GM10248 (cell line): ENCODE data around the gene ECE1.

ENCODE experiments used
- CTCF ChIA-PET: fragments of 300-600 bp; sonication (Branson Sonifier 250); formaldehyde crosslinking; extraction: SDS; loops from one replicate; lab custom pipeline; 2021; ENCODE audit warnings: antibody characterized with exemption; lab: Yijun Ruan, JAX
- POLR2A ChIA-PET: fragments of 350-650 bp; sonication (Branson Sonifier 250); formaldehyde crosslinking; extraction: SDS; loops from one replicate; lab custom pipeline; 2020; ENCODE audit warnings: antibody characterized with exemption; lab: Yijun Ruan, JAX
- DNase-seq: peaks from one replicate; pipeline ENCODE4 v3.0.0; 2012; ENCODE audit errors: extremely low spot score
- CTCF ChIP-seq: IDR thresholded peaks from 2 replicates; pipeline ENCODE4 v1.5.1; 2012; ENCODE audit warnings: mild to moderate bottlenecking, low read depth; ENCODE audit errors: extremely low read depth, missing control alignments, control extremely low read depth

ECE1 gene

GRCh38 chr1:21299780-21300395 lies 9.6 kb upstream of the ECE1 start:
- DNase-seq: no peak
- ChIA-PET POLR2A (no interaction called here), CTCF (interaction anchor here (0.8 to 3.4 kb wide), 18 partner anchors 8 to 68 kb away, joined by 3 to 16 read pairs (median 4); no protein-coding TSS in a partner anchor)
- TF ChIP-seq CTCF: no peak

- POLR2A ChIA-PET: interaction anchor here (0.6 kb wide), 1 partner anchor 28 kb away, joined by 3 read pairs; no protein-coding TSS in a partner anchor
- DNase-seq: no peak
- no peak for TF ChIP-seq CTCF
- CTCF ChIA-PET: interaction anchor here (0.8 to 3.4 kb wide), 13 partner anchors 9 to 360 kb away, joined by 3 to 16 read pairs (median 4); no protein-coding TSS in a partner anchor
Measured at GRCh38 chr1:21298981-21299391, 8.7 kb upstream of the ECE1 start.

- DNase-seq: no peak
- CTCF ChIA-PET: interaction anchor here (1.4 to 1.5 kb wide), 2 partner anchors 36 to 70 kb away, joined by 3 to 5 read pairs; no protein-coding TSS in a partner anchor
- TF ChIP-seq CTCF: no peak
- POLR2A ChIA-PET: interaction anchor here (0.6 kb wide), 1 partner anchor 14 kb away, joined by 6 read pairs; no protein-coding TSS in a partner anchor
Measured at GRCh38 chr1:21297975-21298374, 7.7 kb upstream of the ECE1 start.

GRCh38 chr1:21296509-21297354 lies 6.5 kb upstream of the ECE1 start:
- TF ChIP-seq CTCF: no peak
- ChIA-PET CTCF (interaction anchor here (1.3 to 15.8 kb wide), 4 partner anchors 16 to 37 kb away, joined by 3 to 161 read pairs (median 6); no protein-coding TSS in a partner anchor), POLR2A (no interaction called here)
- no peak for DNase-seq

- no peak for TF ChIP-seq CTCF
- DNase-seq: no peak
- ChIA-PET CTCF (interaction anchor here (1.8 to 15.8 kb wide), 4 partner anchors 18 to 39 kb away, joined by 6 to 161 read pairs (median 10); no protein-coding TSS in a partner anchor), POLR2A (interaction anchor here (1.3 kb wide), 1 partner anchor 29 kb away, joined by 8 read pairs; no protein-coding TSS in a partner anchor)
Measured at GRCh38 chr1:21295545-21295944, 5.3 kb upstream of the ECE1 start.

- TF ChIP-seq CTCF: no peak
- POLR2A ChIA-PET: interaction anchor here (0.6 to 1.3 kb wide), 3 partner anchors 29 to 39 kb away, joined by 4 to 8 read pairs (median 6); no protein-coding TSS in a partner anchor
- CTCF ChIA-PET: interaction anchor here (0.7 to 15.8 kb wide), 9 partner anchors 11 to 76 kb away, joined by 3 to 161 read pairs (median 6); no protein-coding TSS in a partner anchor
- no peak for DNase-seq
Measured at GRCh38 chr1:21295002-21295401, 4.7 kb upstream of the ECE1 start.
